A549 (cell line): ENCODE results near the gene CCDC57. TPM values are rescaled to one million over a fixed set of nuclear protein-coding genes. Genes with fewer than 3 reads are reported as not detected.
A peak's percentile ranks its signal among the peaks of the same experiment; 100 is the strongest.

Source experiments
- ATAC-seq, 2 experiments: fragments of 200-7000 bp in 1 of 2; fragments of >200 bp in 1 of 2; cut with Nextera tagmentation in 1 of 2; cut with Tn5 transposase in 1 of 2; 3 replicates each; pipeline versions ENCODE4 v1.8.0 to v1.9.1; 2018 to 2020; ENCODE audit warnings: mild to moderate bottlenecking in 1 of 2, moderate library complexity in 1 of 2
- CTCF ChIA-PET: fragments of 300-600 bp; sonication (Branson Sonifier 250); formaldehyde crosslinking; extraction: SDS; loops from one replicate; lab custom pipeline; 2021; ENCODE audit warnings: antibody characterized with exemption, inconsistent platforms; lab: Yijun Ruan, JAX
- POLR2A ChIA-PET: fragments of 350-600 bp; formaldehyde crosslinking; extraction: SDS; loops from one replicate; lab custom pipeline; 2021; ENCODE audit warnings: antibody characterized with exemption, inconsistent platforms; lab: Yijun Ruan, JAX
- DNase-seq, 2 experiments: peaks; one replicate each; pipeline versions ENCODE4 v3.0.0 to v3.0.0-alpha.2; 2011 to 2016; ENCODE audit warnings: low read depth in 1 of 2, low spot score in 1 of 2
- FAIRE-seq: peaks from 2 replicates; lab custom pipeline; 2011; peaks lifted over from hg19 to GRCh38; lab: Jason Lieb, UNC
- H3K27ac ChIP-seq, 2 experiments: fragments of >200 bp; sonication (Bioruptor Twin); formaldehyde crosslinking; 3 replicates each; pipeline ENCODE4 v1.5.1; 2016 to 2017
- H3K4me1 ChIP-seq: fragments of >200 bp; sonication (Bioruptor Twin); formaldehyde crosslinking; 3 replicates; pipeline ENCODE4 v1.6.1; 2016
- H3K4me2 ChIP-seq: fragments of >200 bp; sonication (Bioruptor Twin); formaldehyde crosslinking; 3 replicates; pipeline ENCODE4 v1.6.1; 2016
- H3K4me3 ChIP-seq: fragments of >200 bp; sonication (Bioruptor Twin); formaldehyde crosslinking; 3 replicates; pipeline ENCODE4 v1.5.1; 2016
- H3K9me3 ChIP-seq: fragments of >200 bp; sonication (Bioruptor Twin); formaldehyde crosslinking; 3 replicates; pipeline ENCODE4 v1.6.1; 2016
- EHMT2 ChIP-seq: fragments of 200-600 bp; sonication (generic); IDR thresholded peaks from 2 replicates; pipeline ENCODE4 v1.6.1; 2016; ENCODE audit warnings: antibody characterized with exemption, low read depth, mild to moderate bottlenecking, moderate library complexity
- FOSL2 ChIP-seq, 2 experiments: fragments of 450-650 bp in 1 of 2; fragments of >200 bp in 1 of 2; sonication (Bioruptor Twin) in 1 of 2; formaldehyde crosslinking; IDR thresholded peaks; 2 replicates each; pipeline versions ENCODE4 v1.5.0 to v1.6.1; 2016 to 2020; ENCODE audit warnings: mild to moderate bottlenecking in 1 of 2, moderate library complexity in 1 of 2
- GATA3 ChIP-seq: IDR thresholded peaks from 2 replicates; pipeline ENCODE4 v1.6.1; 2012; ENCODE audit warnings: borderline replicate concordance
- HEYL ChIP-seq: fragments of 250-450 bp; sonication (Bioruptor Pico); IDR thresholded peaks from 2 replicates; pipeline ENCODE4 v1.8.0; 2021; ENCODE audit warnings: mild to moderate bottlenecking, moderate library complexity
- HMGXB4 ChIP-seq: fragments of 250-450 bp; sonication (Bioruptor Pico); IDR thresholded peaks from 2 replicates; pipeline ENCODE4 v1.5.0; 2021; ENCODE audit warnings: mild to moderate bottlenecking, moderate library complexity, borderline replicate concordance
- HOXB13 ChIP-seq: fragments of 250-450 bp; sonication (Bioruptor Pico); IDR thresholded peaks from 2 replicates; pipeline ENCODE4 v1.5.0; 2020; ENCODE audit warnings: low read depth, mild to moderate bottlenecking, moderate library complexity
- HOXB5 ChIP-seq: fragments of 250-450 bp; sonication (Bioruptor Pico); IDR thresholded peaks from 2 replicates; pipeline ENCODE4 v1.5.0; 2020; ENCODE audit warnings: mild to moderate bottlenecking, moderate library complexity
- JUN ChIP-seq, 2 experiments: fragments of >200 bp; sonication (Bioruptor Twin); formaldehyde crosslinking; IDR thresholded peaks; 2 replicates in 1 of 2; 3 replicates in 1 of 2; pipeline ENCODE4 v1.6.1; 2016 to 2017
- KDM5A ChIP-seq: fragments of 200-600 bp; sonication (generic); IDR thresholded peaks from 2 replicates; pipeline ENCODE4 v1.6.1; 2016; ENCODE audit warnings: antibody characterized with exemption, mild to moderate bottlenecking
- MAX ChIP-seq: IDR thresholded peaks from 2 replicates; pipeline ENCODE4 v1.6.1; 2012
- MAZ ChIP-seq: fragments of 150-350 bp; IDR thresholded peaks from 2 replicates; pipeline ENCODE4 v1.6.1; 2014; ENCODE audit warnings: antibody characterized with exemption, low read depth, low read length, borderline replicate concordance
- MYC ChIP-seq: IDR thresholded peaks from 2 replicates; pipeline ENCODE4 v1.6.1; 2012; ENCODE audit warnings: mild to moderate bottlenecking, inconsistent platforms, low read length, improper control_type of control experiment, borderline replicate concordance
- PBX3 ChIP-seq: IDR thresholded peaks from 2 replicates; pipeline ENCODE4 v1.6.1; 2012
- PHF8 ChIP-seq: fragments of 200-600 bp; sonication (generic); IDR thresholded peaks from 2 replicates; pipeline ENCODE4 v1.6.1; 2016; ENCODE audit warnings: low read depth, mild to moderate bottlenecking, antibody characterized with exemption, moderate library complexity, borderline replicate concordance
- POLR2A ChIP-seq: IDR thresholded peaks from 2 replicates; pipeline ENCODE4 v1.6.1; 2012; ENCODE audit warnings: mild to moderate bottlenecking, low read length
- RFX5 ChIP-seq: fragments of 450-650 bp; IDR thresholded peaks from 2 replicates; pipeline ENCODE4 v1.7.1; 2014; ENCODE audit warnings: antibody characterized with exemption, mild to moderate bottlenecking, moderate library complexity
- SMC3 ChIP-seq: fragments of >200 bp; sonication (Bioruptor Twin); formaldehyde crosslinking; IDR thresholded peaks from 3 replicates; pipeline ENCODE4 v1.6.1; 2018; ENCODE audit warnings: inconsistent platforms
- TFCP2L1 ChIP-seq: fragments of 250-450 bp; sonication (Bioruptor Pico); IDR thresholded peaks from 2 replicates; pipeline ENCODE4 v1.5.0; 2021; ENCODE audit warnings: mild to moderate bottlenecking
- TP53 ChIP-seq: fragments of 250-450 bp; sonication (Bioruptor Pico); IDR thresholded peaks from 2 replicates; pipeline ENCODE4 v1.5.0; 2021; ENCODE audit warnings: mild to moderate bottlenecking, moderate library complexity
- ZFP36 ChIP-seq: fragments of 450-650 bp; IDR thresholded peaks from 2 replicates; pipeline ENCODE4 v1.6.1; 2014; ENCODE audit warnings: borderline replicate concordance; ENCODE audit not compliant: partially characterized antibody
- WGBS: methylation state at CpG from one replicate; pipeline ENCODE4 v1.1.6; 2017; ENCODE audit errors: missing lambda C conversion rate; 5-methylcytosine and 5-hydroxymethylcytosine counted together
- polyA minus RNA-seq: library from RNA; depleted of rRNA, polyadenylated mRNA; stranded (reverse); fragments of >200 nt; gene quantifications from 2 replicates; pipeline ENCODE4 v1.2.3, GENCODE V29; 2011; rRNA and poly(A)+ RNA removed
- polyA plus RNA-seq, 4 experiments: library from polyadenylated mRNA; depleted of rRNA in 3 of 4; stranded (reverse); fragments of >200 nt; fragmentation: RNase III in 1 of 4; extraction: RNeasy Plus Mini Kit Qiagen cat#74134 plus additional on column Dnase treatment in 1 of 4; gene quantifications; 2 replicates in 3 of 4; 3 replicates in 1 of 4; pipeline ENCODE4 v1.2.3, GENCODE V29; 2011 to 2017
- TF ChIP-seq, protein P1 (sequence below): fragments of >200 bp; sonication (Bioruptor Twin); formaldehyde crosslinking; IDR thresholded peaks from 3 replicates; pipeline ENCODE4 v1.6.1; 2016

CCDC57 gene
- polyA plus RNA-seq (2011; rRNA removed) (16.6 and 18.5 TPM in 2 replicates), polyA plus RNA-seq (2017; fragmentation: RNase III; extraction: RNeasy Plus Mini Kit Qiagen cat#74134 plus additional on column Dnase treatment) (18.2 to 22.1 TPM (median 18.9 TPM) in 3 replicates), polyA minus RNA-seq (22.3 and 26.3 TPM in 2 replicates)
- polyA plus RNA-seq (2012; cell fraction: cytosol; rRNA removed), result 24.3 and 29.0 TPM in 2 replicates
- 200 and 241 TPM in 2 replicates for polyA plus RNA-seq (2012; cell fraction: nucleus; rRNA removed)

DNA sequence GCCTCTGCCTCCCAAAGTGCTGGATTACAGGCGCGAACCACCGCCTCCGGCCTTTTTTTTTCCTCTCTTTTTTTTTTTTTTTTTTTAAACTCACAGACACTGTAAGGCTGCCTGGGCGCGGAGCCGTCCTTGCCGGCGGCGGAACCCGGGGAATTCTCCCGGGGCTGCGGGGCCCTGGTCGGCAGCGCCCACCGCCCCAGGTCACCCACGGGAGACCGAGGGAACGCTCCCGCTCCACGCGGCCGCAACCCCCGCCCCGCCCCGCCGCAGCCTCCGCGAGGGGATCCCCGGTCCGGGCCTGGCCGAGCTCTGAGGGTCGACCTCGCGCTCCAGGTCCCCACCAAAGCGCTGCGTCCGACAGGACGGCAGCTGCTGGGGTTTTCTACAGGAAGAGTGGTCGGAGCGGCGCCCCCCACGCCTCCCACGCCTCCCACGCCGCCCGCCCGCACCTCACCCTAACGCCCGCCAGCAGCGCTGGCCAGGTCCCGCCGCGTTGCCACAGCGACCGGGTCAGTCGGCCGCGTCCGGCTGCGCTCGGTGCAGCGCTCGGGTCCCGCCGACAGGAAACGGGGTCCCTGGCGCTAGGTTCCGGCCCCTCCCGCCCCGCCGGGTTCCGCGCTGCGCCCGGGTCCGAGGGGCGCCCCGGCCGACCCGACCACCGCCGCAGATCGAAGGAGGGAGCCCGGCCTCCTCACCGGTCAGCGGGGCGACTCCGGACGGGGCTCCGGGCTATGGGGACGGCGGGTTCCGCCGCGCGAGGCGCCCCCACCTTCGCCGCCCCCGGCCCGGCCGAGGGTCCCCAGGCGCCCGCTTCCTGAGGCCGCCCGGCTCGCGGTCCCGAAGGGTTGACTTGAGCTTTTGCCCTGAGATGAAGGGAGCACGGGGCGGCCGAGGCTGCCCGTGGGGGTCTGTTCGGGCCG is at the start of gene CCDC57:
CCDC57 (minus strand) TSS at position 512 of the 920 bp plus-strand sequence. CDS start 10,898 bp downstream, outside the sequence.
- Histone ChIP-seq H3K9me3 (no peaks in the 10 kb centered on the region), H3K4me3 (peak within 1 kb of the TSS; percentile 78), H3K27ac (peak within 1 kb of the TSS; percentile 95 to 96), H3K4me2 (peak within 1 kb of the TSS; percentile 93), H3K4me1 (peaks cover 48% of the 10 kb centered on the region)
- POLR2A ChIA-PET, result interaction anchor here (0.7 to 1.1 kb wide), 2 partner anchors 9 to 56 kb away, joined by 3 to 7 read pairs; no protein-coding TSS in a partner anchor
- FAIRE-seq, result no peak
- TF ChIP-seq, protein P1, sequence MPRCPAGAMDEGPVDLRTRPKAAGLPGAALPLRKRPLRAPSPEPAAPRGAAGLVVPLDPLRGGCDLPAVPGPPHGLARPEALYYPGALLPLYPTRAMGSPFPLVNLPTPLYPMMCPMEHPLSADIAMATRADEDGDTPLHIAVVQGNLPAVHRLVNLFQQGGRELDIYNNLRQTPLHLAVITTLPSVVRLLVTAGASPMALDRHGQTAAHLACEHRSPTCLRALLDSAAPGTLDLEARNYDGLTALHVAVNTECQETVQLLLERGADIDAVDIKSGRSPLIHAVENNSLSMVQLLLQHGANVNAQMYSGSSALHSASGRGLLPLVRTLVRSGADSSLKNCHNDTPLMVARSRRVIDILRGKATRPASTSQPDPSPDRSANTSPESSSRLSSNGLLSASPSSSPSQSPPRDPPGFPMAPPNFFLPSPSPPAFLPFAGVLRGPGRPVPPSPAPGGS, result peak; percentile 74; the same call in 1 of the 3 replicates
- TF ChIP-seq ZFP36 (no peak), TP53 (CRISPR knock-in tag) (peak; percentile 54; the same call in 1 of the 2 replicates), POLR2A (peak; percentile 65), GATA3 (no peak), MAZ (peak; percentile 97), SMC3 (peak; percentile 20; the same call in 1 of the 3 replicates), HOXB13 (no peak), KDM5A (peak; percentile 39), RFX5 (no peak), PHF8 (peak; percentile 77; the same call in 1 of the 2 replicates), HMGXB4 (peak; percentile 79; the same call in 1 of the 2 replicates), HEYL (CRISPR knock-in tag) (no peak), HOXB5 (CRISPR knock-in tag) (0 out of 2 replicates have a peak, but pooled peaks have one; percentile 47), MAX (peak; percentile 83), JUN (IDR thresholded peaks at IDR 0.05) (peak; percentile 37 to 94; a peak in 3 of 5 replicates), PBX3 (peak; percentile 31; the same call in 1 of the 2 replicates), TFCP2L1 (CRISPR knock-in tag) (no peak), MYC (peak; percentile 67; the same call in 1 of the 2 replicates), FOSL2 (IDR thresholded peaks at IDR 0.05) (no peak), FOSL2 (CRISPR knock-in tag; IDR thresholded peaks at IDR 0.05) (peak; percentile 36; the same call in 1 of the 2 replicates), EHMT2 (no peak)
- peak; percentile 70 to 77 for ATAC-seq
- DNase-seq, result peak; percentile 85 to 92
- WGBS, result 2% methylated on average over 19 of the region's 116 CpGs
- CTCF ChIA-PET, result interaction anchor here (1.1 to 4.8 kb wide), 9 partner anchors 7 to 182 kb away, joined by 3 to 25 read pairs (median 3); no protein-coding TSS in a partner anchor
